Kidney (tissue), 14 donors: ENCODE results near the gene NTRK2. TPM values are rescaled to one million over a fixed set of nuclear protein-coding genes. Genes with fewer than 3 reads are reported as not detected.

Experiments
- DNase-seq, 5 donors: peaks; one replicate each; pipeline ENCODE4 v3.0.0-alpha.2; 2013 to 2020
- FAIRE-seq: peaks from 2 replicates; lab custom pipeline; 2012; peaks lifted over from hg19 to GRCh38; lab: Jason Lieb, UNC
- H3K27ac ChIP-seq, 2 donors: one replicate each; pipeline ENCODE4 v1.7.0; 2013; ENCODE audit warnings: low read depth in 2 of 2, low read length in 2 of 2, inconsistent platforms in 1 of 2
- H3K27me3 ChIP-seq: one replicate; pipeline ENCODE4 v1.7.1; 2013; ENCODE audit warnings: low read length, inconsistent platforms; ENCODE audit not compliant: control insufficient read depth, insufficient read depth
- H3K36me3 ChIP-seq, 3 donors: one replicate each; pipeline versions ENCODE4 v1.7.0 to v1.7.1; 2013; ENCODE audit warnings: low read length in 3 of 3, control low read depth in 1 of 3, inconsistent platforms in 1 of 3; ENCODE audit not compliant: insufficient read depth in 3 of 3, control insufficient read depth in 2 of 3
- H3K4me1 ChIP-seq, 3 donors: one replicate each; pipeline versions ENCODE4 v1.7.0 to v1.7.1; 2013; ENCODE audit warnings: low read length in 3 of 3, inconsistent platforms in 1 of 3, low read depth in 1 of 3; ENCODE audit not compliant: control insufficient read depth in 2 of 3, insufficient read depth in 2 of 3
- H3K4me3 ChIP-seq, 3 donors: one replicate each; pipeline versions ENCODE4 v1.7.0 to v1.8.1; 2013; ENCODE audit warnings: low read length in 3 of 3, control low read depth in 1 of 3, inconsistent platforms in 1 of 3
- H3K9ac ChIP-seq, 3 donors: one replicate each; pipeline versions ENCODE4 v1.7.0 to v1.7.1; 2013; ENCODE audit warnings: low read length in 3 of 3, control low read depth in 1 of 3, inconsistent platforms in 1 of 3
- H3K9me3 ChIP-seq, 3 donors: one replicate each; pipeline versions ENCODE4 v1.7.0 to v1.7.1; 2013; ENCODE audit warnings: low read length in 3 of 3, control low read depth in 1 of 3, inconsistent platforms in 1 of 3; ENCODE audit not compliant: control insufficient read depth in 2 of 3, insufficient read depth in 1 of 3
- intact Hi-C: fragments of 100-400 bp; cut with DNase I; formaldehyde crosslinking; loops from one replicate; pipeline ENCODE4 v1.11.1; 2022
- polyA plus RNA-seq: library from polyadenylated mRNA; stranded (reverse); fragments of 350-450 nt; fragmentation: Illumina TruSeq; extraction: RNeasy Lipid Tissue Mini Kit (QIAGEN cat#74804); gene quantifications from one replicate; pipeline ENCODE4 v1.2.3, GENCODE V29; 2014; ENCODE audit warnings: low read depth, low replicate concordance; ENCODE audit not compliant: insufficient read depth
- total RNA-seq: library from RNA; stranded (reverse); fragmentation: NEBNext Ultra II Directional; extraction: Animal tissue kit (Norgen Biotek cat#: 25700); gene quantifications from one replicate; pipeline ENCODE4 v1.2.1, GENCODE V29; 2021
- TF ChIP-seq, protein P1 (sequence below): IDR thresholded peaks from 3 replicates; pipeline ENCODE4 v1.5.1; 2012; ENCODE audit warnings: mild to moderate bottlenecking, moderate library complexity, borderline replicate concordance; ENCODE audit not compliant: insufficient read depth; ENCODE audit errors: extremely low read depth
- donor health status: control.
- donor health status: control.
- donor health status: control.
- donor health status: control.
- donor health status: control.
- donor health status: DM: yes; HTN: yes; CAD: no.
- donor health status: Normal renal cell carcinoma (clear cell type).

The NTRK2 gene
- total and polyA plus RNA-seq, 2 donors from 2014 or later: 20.0 to 41.2 TPM

DNA sequence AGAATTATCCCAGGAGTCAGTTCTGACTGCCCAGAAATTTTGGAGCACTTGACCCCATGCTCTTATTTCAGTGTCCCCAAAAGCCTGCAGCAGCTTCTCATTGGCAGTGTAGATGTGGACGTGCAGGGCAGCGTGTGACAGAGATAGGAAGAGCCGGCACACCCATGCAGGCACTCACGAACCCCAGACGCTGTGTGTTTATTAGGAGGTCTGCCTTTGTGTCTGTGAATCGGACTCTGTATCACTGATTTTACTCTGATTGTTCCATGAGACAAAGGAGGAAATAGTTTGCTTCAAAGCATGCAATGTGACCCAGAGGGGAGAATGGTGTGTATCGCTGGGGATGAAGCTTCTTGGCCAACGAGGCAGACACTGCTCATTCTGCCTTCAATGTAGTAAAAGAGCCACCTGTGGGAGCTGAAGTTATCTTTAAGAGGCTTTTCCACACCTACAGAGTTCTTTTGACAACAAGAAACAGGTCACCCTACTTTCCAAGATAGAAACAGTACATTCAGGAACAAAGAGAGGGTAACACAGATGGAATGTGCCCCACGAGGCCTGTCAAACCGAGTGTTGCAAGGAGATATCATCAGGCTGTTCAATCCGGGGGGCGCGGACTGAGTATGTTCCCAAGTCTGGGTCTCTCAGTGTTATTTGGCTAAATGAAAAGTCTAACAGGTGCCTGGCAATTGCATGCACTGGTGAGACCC lies 224.0 kb downstream of the NTRK2 start:
- no peak for DNase-seq
- FAIRE-seq: no peak
- TF ChIP-seq, protein P1, sequence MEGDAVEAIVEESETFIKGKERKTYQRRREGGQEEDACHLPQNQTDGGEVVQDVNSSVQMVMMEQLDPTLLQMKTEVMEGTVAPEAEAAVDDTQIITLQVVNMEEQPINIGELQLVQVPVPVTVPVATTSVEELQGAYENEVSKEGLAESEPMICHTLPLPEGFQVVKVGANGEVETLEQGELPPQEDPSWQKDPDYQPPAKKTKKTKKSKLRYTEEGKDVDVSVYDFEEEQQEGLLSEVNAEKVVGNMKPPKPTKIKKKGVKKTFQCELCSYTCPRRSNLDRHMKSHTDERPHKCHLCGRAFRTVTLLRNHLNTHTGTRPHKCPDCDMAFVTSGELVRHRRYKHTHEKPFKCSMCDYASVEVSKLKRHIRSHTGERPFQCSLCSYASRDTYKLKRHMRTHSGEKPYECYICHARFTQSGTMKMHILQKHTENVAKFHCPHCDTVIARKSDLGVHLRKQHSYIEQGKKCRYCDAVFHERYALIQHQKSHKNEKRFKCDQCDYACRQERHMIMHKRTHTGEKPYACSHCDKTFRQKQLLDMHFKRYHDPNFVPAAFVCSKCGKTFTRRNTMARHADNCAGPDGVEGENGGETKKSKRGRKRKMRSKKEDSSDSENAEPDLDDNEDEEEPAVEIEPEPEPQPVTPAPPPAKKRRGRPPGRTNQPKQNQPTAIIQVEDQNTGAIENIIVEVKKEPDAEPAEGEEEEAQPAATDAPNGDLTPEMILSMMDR: no peak
- H3K4me1 ChIP-seq: no peaks in the 10 kb centered on the region
- no peaks in the 10 kb centered on the region for H3K27me3 ChIP-seq
- no peak overlapping the region for H3K4me3 ChIP-seq
- intact Hi-C loops: no loop called here
- H3K27ac ChIP-seq: no peak overlapping the region
- H3K9ac ChIP-seq: no peak overlapping the region
- no peaks in the 10 kb centered on the region for H3K36me3 ChIP-seq
- no peaks in the 10 kb centered on the region for H3K9me3 ChIP-seq

GRCh38 chr9:84894859-84895258 lies 225.3 kb downstream of the NTRK2 start:
- Histone ChIP-seq H3K27ac (no peak overlapping the region), H3K27me3 (no peaks in the 10 kb centered on the region), H3K4me3 (no peak overlapping the region), H3K4me1 (no peaks in the 10 kb centered on the region), H3K9me3 (no peaks in the 10 kb centered on the region), H3K36me3 (no peaks in the 10 kb centered on the region), H3K9ac (no peak overlapping the region)
- DNase-seq (no peak), FAIRE-seq (no peak)
- TF ChIP-seq, protein P1: no peak
- intact Hi-C loops: no loop called here

- H3K27ac ChIP-seq: no peak overlapping the region
- no peaks in the 10 kb centered on the region for H3K27me3 ChIP-seq
These were observed 228.0 kb downstream of the NTRK2 start for GRCh38 chr9:84897362-84898094.

More at GRCh38 chr9:84897362-84898094, 228.0 kb downstream of the NTRK2 start:
- TF ChIP-seq, protein P1: no peak
- no peak overlapping the region for H3K4me3 ChIP-seq
- FAIRE-seq (no peak), DNase-seq (no peak)
- H3K4me1 ChIP-seq: no peaks in the 10 kb centered on the region
- H3K9ac ChIP-seq: no peak overlapping the region
- peaks cover 0 to under 1% (median 0%) of the 10 kb centered on the region in 3 donors for H3K9me3 ChIP-seq
- no peaks in the 10 kb centered on the region for H3K36me3 ChIP-seq
- intact Hi-C loops: no loop called here
